GM18499 (cell line): ENCODE results near the gene EDA.

Experiments used
- ATAC-seq: cut with Tn5 transposase; IDR thresholded peaks from one replicate; pipeline ENCODE4 v1.9.1; 2021; ENCODE audit warnings: moderate number of reproducible peaks; ENCODE audit not compliant: insufficient read depth, unreplicated experiment

Gene EDA

DNA sequence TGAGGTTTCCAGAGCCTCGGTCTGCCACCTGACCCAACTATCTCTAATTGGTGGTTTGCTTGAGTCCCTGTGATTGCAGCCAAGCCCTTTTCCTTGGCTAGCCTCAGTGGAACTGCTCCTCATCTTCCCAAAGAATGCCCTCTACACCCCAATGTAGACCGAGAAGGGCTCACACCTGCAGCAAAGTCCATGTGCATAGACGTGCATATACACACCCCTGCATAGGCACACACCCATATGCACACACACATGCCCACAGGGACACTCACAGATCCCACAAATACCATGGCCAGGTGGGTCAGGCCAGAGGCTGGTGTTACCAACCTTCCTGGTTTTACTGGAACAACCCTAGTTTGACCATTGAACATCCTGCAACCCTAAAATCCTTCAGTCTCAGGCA is 433.5 kb downstream of the EDA start:
- ATAC-seq: no peak

DNA sequence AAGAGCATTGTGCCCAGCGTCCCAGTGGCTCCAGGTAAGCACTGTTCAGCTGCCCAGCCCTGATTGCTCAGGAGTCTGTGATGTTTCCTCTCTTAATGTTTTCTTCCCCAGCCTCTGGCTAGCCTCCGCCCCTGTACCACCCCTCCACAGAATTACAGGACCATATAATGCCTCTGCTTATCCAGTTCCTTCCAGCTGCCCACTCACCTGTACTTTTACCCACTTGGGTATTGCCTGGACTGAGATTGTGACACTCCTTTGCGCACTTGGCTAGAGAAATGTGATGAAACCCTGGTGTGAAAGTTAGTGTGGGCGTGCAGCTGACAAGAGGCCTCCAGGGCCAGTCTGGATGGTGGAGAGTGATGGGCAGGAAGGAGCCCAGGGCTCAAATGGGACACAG is 434.0 kb downstream of the EDA start, which contains the start of gene AWAT2:
AWAT2 (minus strand) TSS at position 14 of the 400 bp plus-strand sequence; CDS start at position 8, 6 bp downstream.
- no peak for ATAC-seq

DNA sequence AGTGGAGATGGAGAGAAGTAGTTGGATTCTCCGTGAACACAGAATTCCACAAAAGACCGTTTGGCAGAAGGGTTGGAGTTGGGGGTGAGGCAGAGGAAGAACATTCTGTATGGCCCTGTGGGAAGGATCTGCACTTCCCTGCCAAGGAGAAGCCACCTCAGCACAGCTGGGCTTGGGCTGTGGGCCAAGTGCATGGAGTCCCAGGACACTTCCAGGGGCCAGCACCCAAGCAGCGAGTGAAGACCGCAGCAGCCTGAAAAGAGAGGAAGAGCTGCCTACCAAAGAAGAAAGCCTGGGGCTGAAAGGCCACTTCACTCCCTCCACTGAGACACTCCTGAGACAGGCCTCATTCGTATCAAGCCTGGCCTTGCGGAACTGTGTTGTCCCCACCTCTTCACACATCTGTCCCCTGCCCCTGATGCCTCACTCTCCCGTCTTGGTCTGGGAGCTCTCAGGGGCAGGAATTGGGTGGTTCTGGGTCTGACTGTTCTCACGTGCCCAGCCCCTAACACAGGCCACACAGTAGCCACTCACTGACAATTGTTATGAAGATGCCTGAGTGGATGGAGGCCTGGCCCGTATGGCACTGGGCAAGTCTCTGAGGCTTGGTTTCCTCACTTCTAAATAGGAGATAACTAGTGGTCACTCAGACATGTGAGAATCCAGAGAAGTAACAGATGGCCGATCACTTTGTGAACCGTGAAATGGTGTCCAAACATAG is 437.1 kb downstream of the EDA start:
- ATAC-seq: no peak

GRCh38 chrX:70054391-70054790 is 438.5 kb downstream of the EDA start:
- no peak for ATAC-seq

GRCh38 chrX:70062076-70062475 is 446.2 kb downstream of the EDA start, which contains the start of gene OTUD6A:
Gene OTUD6A, plus strand, starts transcription at chrX:70062457. Its CDS starts 68 bp downstream, at chrX:70062525.
- no peak for ATAC-seq

- no peak for ATAC-seq
Measured at GRCh38 chrX:70062961-70063550, 447.1 kb downstream of the EDA start.

DNA sequence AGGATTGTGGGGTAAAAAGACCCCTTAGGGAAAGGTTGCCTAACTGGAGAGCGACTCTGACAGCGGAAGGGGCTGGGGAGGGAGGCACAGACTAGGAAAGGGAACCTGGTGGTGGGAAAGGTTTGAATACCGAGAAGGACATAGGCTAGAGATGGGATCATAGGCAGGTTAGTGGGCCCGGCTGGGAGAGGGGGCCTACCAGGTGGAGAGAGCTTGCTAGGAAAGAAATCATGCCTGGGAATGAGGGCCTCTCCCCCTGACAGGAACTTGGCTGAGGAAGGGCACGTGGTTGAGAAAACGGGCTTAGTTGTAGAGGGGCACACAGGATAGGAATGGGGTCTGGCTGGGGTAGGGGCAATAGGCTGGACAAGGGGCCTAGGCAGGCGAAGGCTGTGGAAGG is 450.7 kb downstream of the EDA start:
- ATAC-seq: no peak

GRCh38 chrX:70079297-70079696 is 463.4 kb downstream of the EDA start:
- no peak for ATAC-seq

DNA sequence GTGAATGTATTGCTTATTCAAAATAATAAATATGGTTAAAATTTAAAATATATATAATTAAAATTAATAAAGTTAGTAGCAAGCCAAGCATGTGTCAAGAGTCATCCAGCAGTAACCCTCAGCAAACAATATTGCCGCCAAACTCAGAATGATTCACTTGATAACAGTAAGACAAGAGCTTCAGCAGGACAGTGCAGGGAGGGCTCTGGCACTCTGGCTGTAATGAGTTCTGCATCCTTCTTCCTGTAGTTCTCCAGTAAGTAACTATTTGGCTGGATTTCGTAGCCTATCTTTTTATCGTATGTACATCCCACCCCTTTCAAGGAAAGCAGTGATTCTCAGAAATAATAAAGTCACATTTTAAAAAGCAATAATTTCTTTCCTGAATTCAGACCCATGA is 464.0 kb downstream of the EDA start:
- ATAC-seq: no peak

DNA sequence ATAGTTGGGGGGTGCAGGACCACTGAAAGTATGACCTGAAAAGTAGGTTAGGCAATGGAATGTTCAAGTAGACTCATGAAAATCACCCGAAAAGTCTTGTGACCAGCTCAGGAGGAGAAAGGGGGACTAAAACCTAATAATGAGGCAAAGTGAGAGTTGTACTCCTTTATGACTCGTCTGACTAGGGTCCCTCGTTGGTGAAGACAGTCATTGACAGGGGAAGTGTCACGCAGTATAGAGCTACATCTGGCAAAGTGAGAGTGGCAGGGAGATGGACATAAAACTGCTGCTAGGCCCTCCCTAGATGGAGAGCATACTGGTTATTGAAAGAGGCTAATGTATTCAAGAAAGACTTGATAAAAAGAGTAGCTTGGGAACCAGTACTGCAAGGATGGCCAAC is 466.8 kb downstream of the EDA start:
- no peak for ATAC-seq

DNA sequence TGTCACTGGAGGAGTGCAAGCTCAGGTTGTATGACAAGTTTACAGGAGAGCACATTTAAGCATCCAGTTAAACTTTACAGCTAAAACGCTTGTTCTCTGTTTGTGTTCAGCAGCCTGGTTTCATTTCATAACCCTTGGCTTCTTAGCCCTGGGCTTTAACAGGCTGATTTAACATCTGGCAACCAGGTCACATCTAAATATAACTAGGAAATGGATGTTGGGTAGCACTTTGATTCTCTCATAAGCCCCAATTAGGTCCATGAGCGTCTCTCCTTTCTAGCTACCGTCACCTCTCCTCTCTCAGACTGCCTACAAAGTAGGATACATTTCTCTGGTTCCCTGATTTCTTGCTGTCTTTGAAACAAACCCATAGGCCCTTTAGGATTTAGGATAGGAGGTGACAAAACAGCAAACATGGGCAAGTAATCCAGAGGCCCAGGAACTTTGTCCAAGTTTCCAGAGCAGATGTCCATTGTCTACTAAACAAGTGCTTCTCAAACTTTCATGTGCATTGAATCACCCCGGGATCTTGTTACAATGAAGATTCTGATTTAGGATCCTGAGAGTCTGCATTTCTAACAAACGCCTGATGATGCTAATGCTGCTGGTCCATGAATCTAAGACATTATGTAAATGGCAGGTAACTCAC is 468.8 kb downstream of the EDA start:
- ATAC-seq: no peak

DNA sequence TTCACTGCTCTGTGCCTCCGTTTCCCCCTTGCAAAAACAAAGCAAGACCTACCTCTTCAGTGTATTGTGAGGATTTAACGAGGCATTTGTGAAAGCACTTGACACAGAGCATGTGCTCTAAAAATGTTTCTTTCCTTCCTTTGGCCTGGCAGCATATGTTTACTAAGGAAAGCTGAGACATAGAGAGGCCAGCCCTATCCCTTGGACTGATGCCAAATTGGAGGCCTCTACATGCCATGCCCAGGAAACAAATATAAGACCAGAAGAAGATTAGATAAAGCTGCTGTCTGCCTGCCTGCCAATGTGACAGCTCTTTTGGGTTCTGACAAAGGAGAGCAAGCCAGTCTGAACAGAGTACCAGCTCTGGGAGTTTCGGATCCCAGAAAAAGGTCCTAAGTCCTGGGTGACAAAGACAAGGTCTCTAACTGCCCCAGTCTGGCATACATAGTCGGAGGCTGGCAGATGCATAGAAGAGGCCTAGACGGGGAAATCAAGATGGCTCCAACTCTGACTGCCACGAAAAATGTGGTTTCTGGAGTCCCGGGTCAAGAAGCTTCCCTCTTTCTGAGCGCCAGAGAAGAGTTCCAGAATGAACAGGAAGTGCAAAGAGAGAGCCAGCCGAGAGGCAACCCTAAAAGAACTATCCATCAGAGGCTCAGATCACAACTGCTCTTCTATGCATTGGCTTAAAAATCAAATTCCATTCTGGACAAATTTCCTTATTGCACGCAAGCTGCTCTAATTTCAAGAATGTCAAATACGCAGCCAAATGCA is 472.1 kb downstream of the EDA start:
- ATAC-seq: no peak

DNA sequence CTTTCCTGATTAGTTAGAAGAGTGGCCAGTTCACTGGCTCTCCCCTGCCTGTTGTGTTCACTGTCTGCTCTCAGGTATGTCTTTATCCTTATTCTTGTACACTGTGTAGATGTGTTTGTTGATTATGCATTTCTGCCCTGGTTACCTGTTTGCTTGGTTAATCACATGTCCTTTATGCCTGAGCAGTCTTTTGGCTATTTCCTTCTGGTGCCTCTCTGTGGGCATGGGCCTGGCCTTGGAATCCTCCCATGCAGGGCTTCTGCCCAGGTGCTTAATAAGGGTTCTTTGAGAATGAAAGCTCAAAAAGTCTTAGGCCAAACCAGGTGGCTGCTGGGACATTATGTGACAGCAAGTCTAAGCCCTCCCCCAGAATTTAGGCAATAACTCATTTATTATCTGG is 472.8 kb downstream of the EDA start:
- ATAC-seq: no peak
